HPDE6-E6E7 (cell line): ENCODE measurements around the gene RRP12.
"Not testable (repeated sequence)": the region's sequence is repeated elsewhere in the genome, so short reads cannot be mapped to it uniquely, and the experiment has no call there.

Experiments used
- DNase-seq: peaks from one replicate; pipeline ENCODE4 v3.0.0; 2011; ENCODE audit warnings: missing footprints; ENCODE audit errors: extremely low spot score

Gene RRP12, protein sequence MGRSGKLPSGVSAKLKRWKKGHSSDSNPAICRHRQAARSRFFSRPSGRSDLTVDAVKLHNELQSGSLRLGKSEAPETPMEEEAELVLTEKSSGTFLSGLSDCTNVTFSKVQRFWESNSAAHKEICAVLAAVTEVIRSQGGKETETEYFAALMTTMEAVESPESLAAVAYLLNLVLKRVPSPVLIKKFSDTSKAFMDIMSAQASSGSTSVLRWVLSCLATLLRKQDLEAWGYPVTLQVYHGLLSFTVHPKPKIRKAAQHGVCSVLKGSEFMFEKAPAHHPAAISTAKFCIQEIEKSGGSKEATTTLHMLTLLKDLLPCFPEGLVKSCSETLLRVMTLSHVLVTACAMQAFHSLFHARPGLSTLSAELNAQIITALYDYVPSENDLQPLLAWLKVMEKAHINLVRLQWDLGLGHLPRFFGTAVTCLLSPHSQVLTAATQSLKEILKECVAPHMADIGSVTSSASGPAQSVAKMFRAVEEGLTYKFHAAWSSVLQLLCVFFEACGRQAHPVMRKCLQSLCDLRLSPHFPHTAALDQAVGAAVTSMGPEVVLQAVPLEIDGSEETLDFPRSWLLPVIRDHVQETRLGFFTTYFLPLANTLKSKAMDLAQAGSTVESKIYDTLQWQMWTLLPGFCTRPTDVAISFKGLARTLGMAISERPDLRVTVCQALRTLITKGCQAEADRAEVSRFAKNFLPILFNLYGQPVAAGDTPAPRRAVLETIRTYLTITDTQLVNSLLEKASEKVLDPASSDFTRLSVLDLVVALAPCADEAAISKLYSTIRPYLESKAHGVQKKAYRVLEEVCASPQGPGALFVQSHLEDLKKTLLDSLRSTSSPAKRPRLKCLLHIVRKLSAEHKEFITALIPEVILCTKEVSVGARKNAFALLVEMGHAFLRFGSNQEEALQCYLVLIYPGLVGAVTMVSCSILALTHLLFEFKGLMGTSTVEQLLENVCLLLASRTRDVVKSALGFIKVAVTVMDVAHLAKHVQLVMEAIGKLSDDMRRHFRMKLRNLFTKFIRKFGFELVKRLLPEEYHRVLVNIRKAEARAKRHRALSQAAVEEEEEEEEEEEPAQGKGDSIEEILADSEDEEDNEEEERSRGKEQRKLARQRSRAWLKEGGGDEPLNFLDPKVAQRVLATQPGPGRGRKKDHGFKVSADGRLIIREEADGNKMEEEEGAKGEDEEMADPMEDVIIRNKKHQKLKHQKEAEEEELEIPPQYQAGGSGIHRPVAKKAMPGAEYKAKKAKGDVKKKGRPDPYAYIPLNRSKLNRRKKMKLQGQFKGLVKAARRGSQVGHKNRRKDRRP (N-terminal part only)

DNA sequence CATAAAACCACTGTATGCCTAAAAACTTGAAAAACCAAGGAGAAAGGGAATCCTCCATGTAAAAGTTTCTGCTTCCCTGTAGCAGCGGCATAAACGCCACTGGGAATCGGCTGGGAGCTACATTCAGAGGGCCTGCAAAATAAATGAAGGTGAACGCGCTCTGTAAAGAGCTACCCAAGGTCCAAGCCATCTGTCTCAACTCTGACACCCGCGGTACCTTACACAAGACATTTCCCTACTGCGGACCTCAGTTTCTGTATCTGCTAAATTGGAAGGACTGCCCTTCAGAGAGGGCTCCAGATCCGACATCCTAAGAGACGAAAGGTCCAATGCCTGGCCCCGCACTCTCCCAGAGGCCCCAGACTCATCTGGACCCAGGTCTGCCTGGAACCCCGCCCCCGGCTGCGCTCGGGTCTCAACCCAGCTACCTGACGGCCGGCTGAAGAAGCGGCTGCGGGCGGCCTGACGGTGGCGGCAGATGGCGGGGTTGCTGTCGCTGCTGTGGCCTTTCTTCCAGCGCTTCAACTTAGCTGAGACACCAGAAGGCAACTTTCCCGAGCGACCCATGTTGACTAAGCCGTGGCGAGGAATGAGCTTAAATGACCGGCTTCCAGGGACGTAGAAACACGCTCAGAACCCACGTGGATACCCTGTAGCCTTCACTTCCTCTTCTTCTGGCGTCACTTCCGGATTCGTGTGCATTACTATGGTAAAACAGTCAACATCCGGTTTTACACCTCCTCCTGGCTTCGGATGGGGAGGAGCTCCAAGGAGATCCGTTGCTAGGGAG is at the start of gene RRP12:
Gene RRP12 (minus strand): TSS at position 676 of the 790 bp plus-strand sequence. CDS start 109 bp downstream, at position 567.
- peak; percentile 94 for DNase-seq

- no peak for DNase-seq
These were observed 49.7 kb upstream of the RRP12 start for GRCh38 chr10:97450828-97451227.

DNA sequence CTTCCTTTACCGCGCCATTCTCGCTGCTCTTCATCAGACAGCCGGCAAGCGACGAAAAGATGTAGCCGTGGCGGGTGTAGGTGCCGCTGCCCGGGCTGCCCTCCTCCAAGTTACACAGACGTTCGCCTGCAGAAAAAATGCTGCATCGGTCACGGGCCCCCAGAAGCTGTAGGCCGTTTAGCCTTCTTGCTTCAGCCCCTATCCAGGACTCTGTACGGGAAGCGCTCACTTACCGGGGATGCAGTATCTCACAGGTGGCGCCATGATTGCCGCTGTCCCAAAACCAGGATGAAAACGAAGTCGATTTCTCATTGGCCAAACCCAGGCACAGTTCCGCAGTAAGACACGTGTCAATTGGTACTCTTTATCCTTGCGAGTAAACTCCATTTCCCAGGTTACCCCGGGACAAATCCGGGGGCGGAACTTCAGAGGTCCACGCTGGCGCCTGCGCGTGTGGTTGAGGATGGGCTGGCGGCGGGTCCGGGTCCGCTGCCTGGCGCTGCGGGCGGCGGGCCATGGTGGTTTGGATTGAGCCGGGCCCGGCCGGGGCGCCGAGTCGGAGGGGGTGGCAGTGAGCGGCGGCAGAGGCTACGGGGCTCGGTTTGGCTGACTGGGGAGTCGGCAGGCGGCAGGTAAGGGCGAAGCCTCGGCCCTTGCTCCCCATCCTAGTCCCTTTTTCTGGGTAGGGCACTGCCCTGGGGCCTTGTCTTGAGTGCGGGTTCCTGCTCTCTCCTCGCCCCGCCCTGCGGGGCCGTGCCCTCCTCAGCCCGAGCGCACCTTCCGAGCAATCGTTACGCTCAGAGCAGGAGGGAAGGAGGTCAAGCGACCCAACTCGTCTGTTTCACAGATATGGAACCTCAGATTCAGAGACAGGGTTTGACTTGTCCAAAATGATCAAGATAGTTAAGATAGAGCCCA is 44.8 kb upstream of the RRP12 start, which contains the start of the genes EXOSC1 and ZDHHC16:
Gene EXOSC1 (minus strand): TSS at position 285 of the 918 bp plus-strand sequence. CDS start 21 bp downstream, at position 264.
Gene ZDHHC16 (plus strand): TSS at position 454 of the 918 bp plus-strand sequence. CDS start 5,501 bp downstream, outside the sequence.
- DNase-seq, result peak; percentile 99

- no peak for DNase-seq
These were observed 44.2 kb upstream of the RRP12 start for GRCh38 chr10:97445357-97445721.

GRCh38 chr10:97444212-97444611 is 43.1 kb upstream of the RRP12 start:
- DNase-seq, result no peak

- DNase-seq, result no peak
These were observed 41.1 kb upstream of the RRP12 start for GRCh38 chr10:97442277-97442676.

DNA sequence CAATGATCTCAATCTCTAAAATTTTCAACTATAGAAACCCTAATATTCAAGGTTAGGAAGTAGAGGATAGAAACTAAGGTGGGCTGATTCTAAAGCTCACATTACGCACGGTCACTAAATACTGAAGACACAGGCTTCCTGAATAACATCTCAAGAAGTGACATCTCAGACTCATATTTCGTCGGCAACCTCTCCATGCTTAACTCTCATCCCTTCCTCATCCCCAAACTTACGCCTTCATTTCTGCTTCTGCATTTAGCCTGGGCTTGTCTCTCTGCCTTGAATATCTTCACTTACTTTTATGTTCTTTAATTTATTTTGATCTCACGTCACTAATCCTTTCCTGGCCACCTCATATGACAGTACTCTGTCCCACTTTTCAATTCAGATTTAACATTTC is 34.1 kb upstream of the RRP12 start:
- DNase-seq, result no peak

DNA sequence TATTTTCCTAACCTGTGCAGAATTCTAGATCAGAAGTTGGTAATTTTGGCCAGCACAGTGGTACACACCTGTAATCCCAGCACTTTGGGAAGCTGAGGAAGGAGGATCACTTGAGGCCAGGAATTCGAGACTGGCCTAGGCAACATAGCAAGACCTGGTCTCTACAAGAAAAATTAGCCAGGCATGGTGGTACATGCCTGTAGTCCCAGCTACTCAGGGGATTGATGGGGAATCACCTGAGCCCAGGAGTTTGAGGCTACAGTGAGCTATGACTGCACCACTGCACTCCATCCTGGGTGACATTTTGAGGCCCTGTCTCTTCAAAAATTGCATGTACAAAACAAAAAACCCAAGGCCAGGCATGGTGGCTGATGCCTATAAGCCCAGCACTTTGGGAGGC is 33.4 kb upstream of the RRP12 start:
- DNase-seq, result no peak

DNA sequence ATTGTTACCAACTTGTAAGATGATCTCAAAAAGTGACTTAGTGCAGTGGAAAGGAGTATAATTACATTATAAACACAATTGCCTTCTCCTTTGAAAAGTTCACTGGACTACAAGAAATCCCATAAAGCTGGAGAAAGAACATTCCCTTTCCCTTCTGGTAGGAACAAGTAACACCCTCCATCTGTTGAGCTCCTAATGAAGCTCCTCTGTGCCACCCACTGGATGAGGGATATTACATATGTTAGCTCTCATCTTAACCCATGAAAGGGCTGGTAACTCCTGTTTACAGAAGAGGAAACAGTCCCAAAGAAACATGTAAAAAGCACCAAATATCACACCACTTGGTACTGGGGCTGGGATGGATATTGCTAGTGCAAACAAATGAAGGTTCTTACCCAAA is 32.9 kb upstream of the RRP12 start:
- DNase-seq, result no peak

- DNase-seq, result no peak
These were observed 27.4 kb upstream of the RRP12 start for GRCh38 chr10:97428572-97428981.

DNA sequence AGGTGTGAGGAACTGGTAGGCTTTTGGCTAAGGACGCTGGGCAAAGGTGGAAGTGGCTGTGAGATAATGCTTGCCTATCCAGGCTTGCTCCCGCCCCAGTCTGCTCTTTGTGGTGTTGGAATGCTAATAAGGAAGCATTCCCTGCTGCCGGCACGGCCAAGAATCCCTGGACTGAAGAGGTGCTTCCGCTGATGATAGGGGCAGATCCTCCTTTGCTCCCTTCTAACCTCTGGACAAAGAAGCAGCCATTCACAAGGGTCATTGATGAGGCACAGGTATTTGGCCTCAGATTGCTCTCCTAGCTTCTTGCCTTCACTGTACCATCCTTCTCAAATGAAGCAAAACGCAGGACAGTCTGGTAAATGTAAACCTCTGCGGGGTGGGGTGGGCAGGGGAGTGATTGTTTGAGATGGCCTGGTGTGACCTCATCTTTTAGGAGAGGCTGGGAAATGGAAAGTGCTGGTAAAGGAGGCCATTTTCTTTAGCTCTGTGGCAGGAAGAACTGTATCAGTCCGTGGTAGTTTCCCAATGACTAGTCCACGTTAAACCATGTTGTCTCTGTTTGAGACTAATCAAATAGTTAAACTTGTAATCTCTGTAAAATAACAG is 26.5 kb upstream of the RRP12 start:
- DNase-seq, result no peak

DNA sequence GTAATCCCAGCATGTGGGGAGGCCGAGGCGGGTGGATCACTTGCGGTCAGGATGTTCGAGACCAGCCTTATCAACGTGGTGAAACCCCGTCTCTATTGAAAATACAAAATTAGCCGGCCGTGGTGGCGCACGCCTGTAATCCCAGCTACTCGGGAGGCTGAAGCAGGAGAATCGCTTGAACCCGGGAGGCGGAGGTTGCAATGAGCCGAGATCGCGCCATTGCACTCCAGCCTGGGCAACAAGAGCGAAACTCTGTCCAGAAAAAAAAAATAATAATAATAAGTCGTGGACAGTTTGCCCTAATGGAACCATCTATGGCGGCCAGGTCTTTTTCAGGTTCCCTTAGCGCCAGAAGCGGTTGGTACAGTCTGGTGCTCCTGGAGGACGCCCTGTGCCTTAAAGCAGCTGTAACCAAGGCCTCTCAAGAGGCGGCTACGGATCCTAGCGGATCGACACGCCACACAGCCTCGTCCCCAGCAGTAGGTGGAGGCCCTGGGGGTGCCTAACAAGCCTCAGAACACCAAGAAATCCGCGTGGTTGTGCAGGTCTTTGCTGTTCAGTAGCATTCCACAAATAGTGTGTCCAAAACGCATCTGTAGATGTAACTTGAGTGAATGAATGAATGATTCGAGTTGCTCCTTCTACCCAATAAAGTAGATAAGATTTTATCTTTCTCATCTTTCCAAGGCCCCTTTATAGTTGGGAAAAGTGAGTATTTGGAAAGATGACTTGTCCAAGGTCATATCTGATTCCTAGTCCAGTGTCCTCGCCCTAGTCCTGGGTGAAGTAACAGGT is 25.8 kb upstream of the RRP12 start:
- no peak for DNase-seq

GRCh38 chr10:97425964-97426775 is 25.0 kb upstream of the RRP12 start, which contains the start of gene PGAM1:
TSS of gene PGAM1 (plus strand) at chr10:97426191. CDS start at chr10:97426308, 117 bp downstream.
- peak; percentile 99 for DNase-seq

- DNase-seq, result not testable (repeated sequence)
These were observed 22.6 kb upstream of the RRP12 start for GRCh38 chr10:97423757-97424098.

DNA sequence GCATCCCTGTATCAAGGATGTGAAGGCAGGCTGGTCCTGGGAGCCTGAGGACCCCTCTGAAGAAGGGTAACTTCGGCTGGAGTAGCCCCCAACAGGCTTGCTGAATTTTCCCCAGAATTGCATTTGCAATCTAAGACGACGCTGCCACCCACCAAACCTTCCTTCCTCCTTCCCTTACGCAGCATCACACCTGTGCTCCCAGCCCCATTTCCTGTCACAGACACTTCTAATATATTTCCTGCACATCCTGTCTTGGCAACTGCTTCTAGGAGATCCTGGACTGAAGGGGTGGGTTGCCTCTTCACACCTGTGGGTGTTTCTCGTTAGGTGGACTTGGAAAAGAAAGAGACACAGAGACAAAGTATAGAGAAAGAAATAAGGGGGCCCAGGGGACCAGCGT is 15.4 kb upstream of the RRP12 start:
- no peak for DNase-seq

DNA sequence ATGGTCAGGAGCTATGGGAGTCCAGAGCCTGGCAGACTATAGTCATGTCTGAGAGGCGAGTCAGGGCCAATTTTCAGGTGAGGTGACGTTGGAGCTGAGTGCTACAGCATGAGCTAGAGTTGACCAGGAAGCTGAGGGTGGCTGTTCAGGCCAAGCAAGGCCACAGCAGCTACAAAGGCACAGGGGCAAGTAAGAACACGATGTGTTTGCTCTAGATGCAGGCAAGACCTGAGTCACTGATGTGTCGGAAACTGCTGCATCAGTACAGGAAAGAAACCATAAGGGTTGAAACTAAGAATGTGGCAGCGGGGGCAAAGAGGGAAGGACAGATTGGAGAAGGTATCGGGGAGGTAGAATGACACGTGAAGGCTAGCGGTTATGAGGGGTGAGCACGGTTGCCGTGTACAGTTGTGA is 11.8 kb upstream of the RRP12 start:
- peak; percentile 96 for DNase-seq

- DNase-seq, result no peak
These were observed 10.3 kb upstream of the RRP12 start for GRCh38 chr10:97411406-97411805.
